Stromal cell of bone marrow (primary cell): ENCODE results near the gene PRR5.
A peak's percentile ranks its signal among the peaks of the same experiment; 100 is the strongest.
"Not testable (repeated sequence)": the region's sequence is repeated elsewhere in the genome, so short reads cannot be mapped to it uniquely, and the experiment has no call there.

ENCODE experiments used
- DNase-seq: peaks from one replicate; pipeline ENCODE4 v3.0.0-alpha.2; 2012; ENCODE audit warnings: low read depth

Gene PRR5, protein sequence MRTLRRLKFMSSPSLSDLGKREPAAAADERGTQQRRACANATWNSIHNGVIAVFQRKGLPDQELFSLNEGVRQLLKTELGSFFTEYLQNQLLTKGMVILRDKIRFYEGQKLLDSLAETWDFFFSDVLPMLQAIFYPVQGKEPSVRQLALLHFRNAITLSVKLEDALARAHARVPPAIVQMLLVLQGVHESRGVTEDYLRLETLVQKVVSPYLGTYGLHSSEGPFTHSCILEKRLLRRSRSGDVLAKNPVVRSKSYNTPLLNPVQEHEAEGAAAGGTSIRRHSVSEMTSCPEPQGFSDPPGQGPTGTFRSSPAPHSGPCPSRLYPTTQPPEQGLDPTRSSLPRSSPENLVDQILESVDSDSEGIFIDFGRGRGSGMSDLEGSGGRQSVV

GRCh38 chr22:44701824-44702478 is at the start of gene PRR5:
PRR5 (plus strand) TSS chr22:44702204; CDS start chr22:44702475, 271 bp downstream.
- DNase-seq = no peak

GRCh38 chr22:44652866-44653265 is 49.1 kb upstream of the PRR5 start:
- DNase-seq = not testable (repeated sequence)

- peak; percentile 24 for DNase-seq
These were observed 43.6 kb upstream of the PRR5 start for GRCh38 chr22:44658311-44658953.

- DNase-seq = no peak
These were observed 42.9 kb upstream of the PRR5 start for GRCh38 chr22:44659140-44659539.

DNA sequence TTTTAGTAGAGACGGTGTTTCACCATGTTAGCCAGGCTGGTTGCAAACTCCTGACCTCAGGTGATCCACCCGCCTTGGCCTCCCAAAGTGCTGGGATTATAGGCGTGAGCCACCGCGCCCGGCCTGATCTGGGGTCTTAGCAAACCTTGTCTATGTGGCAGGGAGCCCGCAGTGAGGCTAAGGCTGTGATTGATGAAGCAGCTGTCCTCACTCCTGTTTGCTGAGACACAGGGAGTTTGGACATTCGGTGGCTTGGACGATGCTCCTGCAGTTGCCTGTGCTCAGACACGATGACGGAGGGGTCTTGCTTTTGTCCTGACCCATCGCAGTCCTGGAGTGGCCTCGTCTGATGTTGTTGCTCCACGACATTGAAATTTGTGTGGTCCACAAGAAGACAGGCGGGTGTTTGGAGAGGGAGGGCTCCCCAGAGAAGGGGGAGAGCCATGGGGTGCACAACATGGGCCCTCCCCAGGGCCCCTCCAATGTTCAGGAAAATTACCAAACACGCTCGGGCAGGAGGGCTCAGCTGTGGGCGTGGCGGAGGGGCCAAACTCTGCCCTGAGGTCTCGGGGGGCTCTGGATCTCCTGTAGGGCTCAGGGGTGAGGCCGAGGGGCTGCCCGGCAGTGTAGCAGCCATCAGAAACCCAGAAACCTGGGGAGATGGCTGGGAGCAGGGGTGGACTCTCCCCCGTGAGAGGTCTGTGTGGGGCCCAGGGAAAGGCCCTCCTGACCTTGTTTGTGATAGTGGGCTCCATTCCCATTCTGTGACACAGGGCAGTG is 41.8 kb upstream of the PRR5 start:
- DNase-seq = no peak

DNA sequence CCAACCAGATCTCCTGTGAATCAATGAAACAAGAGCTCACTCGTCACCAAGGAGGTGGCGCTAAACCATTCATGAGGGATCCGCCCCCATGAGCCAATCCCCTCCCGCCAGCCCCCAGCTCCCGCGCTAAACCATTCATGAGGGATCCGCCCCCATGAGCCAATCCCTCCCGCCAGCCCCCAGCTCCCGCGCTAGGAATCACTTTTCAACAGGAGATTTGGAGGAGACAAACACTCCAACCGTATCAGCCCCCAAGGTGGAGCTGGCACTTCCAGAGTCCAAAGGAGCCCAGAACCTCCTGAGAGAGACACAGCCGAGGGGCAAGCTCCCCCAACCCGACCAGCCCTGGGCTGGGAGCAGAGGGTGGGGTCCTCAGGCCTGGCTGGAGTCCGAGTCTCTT is 40.9 kb upstream of the PRR5 start:
- no peak for DNase-seq

DNA sequence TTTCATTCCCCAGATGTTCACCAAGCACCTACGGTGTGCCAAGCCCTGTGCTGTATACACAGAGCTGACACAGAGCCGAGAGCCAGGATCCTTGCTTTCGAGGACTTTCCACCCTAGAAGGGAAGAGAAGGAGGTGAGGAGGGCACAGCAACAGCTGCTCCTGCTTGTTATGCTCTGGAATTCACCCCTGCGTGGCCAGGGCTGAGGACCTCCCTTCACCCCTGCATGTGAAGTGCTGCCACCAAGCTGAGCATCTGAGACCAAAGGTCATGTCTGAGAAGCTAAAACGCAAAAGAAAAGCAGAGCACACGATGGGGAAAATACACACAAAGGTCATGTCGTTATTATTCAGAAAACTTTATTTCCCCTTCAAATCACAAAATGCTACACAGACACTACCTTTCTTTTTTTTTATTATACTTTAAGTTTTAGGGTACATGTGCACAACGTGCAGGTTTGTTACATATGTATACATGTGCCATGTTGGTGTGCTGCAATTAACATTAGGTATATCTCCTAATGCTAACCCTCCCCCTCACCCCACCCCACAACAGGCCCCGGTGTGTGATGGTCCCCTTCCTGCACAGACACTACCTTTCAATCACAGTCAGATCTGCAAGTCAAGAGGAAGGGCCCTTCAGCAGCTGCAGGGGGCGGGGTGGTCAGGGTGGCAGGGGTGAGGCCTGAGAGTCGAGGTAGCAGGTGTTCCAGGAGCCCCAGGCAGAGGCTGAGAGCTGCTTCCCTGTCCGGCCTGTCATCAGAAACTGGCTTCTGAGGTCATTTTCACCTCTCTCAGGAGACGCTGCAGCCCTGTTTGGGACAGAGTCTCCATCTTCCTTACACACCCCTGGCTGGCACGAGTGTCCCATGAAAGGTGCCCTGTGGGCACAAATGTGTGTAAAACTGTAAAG is 40.1 kb upstream of the PRR5 start:
- DNase-seq = no peak

GRCh38 chr22:44663256-44663999 is 38.6 kb upstream of the PRR5 start:
- no peak for DNase-seq

DNA sequence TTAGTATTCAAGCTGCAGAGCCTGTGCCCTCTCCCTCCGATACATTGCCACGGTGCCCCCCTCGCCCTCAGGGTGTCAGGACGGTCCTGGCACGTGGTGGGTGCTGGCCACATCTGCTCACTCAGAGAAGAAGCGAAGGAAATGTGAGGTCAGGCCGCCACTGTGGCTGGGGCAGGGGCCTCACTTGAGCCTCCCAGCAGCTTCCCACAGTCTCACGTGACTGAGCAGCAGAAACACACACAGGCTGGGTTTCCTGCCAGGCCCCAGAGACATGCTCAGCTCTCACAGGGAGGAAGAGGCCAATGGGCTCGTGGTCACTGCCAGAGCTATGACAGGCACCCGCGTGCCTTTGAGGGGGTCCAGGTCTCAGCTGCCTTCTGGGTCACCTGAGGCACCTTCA is 37.9 kb upstream of the PRR5 start:
- DNase-seq = no peak

- no peak for DNase-seq
These were observed 36.9 kb upstream of the PRR5 start for GRCh38 chr22:44665115-44665514.

DNA sequence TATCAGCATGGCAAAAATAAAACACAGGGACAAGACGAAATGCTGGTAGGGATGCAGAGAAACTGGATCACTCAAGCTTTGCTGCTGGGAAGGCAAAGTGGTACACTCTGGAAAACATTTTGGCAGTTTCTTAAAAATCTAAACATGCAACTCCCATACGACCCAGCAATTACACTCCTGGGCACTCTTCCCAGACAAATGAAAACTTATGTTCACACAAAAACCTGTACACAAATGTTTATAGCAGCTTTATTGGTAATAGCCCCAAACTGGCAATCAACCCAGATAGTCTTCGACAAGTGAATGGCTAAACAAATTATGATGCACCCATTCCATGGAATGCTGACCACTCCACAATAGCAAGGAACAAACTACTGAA is 35.8 kb upstream of the PRR5 start:
- DNase-seq = no peak

DNA sequence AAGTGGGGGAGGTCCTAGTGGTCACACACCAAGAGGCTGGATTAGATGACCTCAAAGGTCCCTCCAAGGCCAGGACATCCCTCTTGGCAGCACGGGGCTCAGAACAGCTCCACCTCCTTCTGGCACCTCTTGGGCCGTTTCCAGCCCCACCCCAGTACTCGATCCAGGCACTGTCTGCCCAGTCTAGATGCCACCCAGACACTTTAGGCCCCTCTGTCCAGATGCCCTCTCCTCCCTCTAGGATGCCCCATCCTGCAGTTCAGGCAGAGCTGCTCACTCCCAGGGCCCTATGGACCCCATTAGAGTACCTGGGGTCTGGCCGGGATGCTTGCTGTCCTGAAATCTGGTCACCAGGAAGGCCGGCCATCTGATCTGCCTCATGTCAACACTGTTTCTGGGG is 34.7 kb upstream of the PRR5 start:
- DNase-seq = no peak

- DNase-seq = no peak
These were observed 34.2 kb upstream of the PRR5 start for GRCh38 chr22:44667829-44668189.

DNA sequence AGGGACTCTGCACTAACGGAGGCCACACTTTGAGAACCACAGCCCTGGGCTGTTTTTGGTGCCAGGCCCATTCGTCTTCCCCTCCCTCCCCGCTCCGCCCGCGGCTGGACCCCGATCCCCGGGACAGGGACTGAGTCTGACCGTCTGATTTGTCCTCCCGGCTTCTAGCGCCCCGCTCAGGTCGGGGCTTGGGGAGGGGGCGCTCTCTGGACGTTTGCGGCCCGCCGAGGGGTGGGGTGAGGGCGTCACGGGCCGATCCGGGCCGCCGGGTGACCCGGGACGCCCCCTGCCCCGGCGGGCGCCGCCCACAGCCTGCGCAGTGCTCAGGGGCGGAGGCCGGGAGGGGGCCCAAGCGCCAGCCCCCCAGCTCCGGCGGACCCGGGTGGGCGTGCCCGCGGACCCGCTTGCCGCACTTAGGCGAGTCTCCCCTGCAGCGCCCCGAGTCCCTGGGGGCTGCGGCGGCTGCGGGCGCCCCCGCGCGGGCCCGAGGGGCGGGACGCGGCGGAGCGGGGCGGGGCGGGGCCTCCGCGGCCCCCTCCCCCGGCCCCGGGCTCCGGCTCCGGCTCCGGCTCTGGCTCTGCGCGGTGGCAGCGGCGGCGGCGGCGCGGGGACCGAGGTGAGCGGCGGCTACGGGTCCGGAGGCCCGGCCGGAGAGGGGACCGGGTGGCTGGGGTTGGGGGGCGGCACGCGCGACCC is 33.7 kb upstream of the PRR5 start:
- DNase-seq = no peak

DNA sequence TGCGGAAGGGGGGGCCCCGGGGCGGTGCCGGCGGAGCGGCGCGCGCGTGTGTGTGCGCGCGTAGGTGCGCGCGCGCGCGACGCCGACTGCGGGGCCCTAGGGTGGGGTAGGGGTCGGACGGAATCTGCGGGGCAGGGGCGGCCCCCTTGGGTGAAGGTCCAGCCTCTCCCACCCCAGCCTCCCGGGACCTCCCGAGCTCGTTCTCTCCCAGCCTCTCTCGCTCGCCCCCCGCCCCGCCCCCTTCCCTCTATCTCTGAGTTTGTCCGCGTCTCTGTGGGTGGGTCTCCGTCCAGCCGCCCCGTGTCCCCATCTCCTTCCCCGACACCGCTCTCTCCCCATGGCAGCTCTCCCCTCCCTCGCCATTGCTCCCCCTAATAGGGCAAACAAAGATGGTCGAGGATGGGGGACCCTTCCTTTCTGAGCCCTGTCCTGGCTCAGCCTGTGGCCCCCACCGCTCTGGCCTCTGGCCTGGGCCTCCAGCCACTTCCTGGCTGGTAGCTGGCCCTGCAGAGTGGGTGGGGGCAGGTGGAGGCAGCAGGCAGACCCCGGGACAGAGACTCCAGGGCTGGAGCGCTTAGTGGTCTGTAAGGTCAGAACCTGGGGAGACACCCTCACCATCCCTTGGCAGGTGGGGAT is 33.0 kb upstream of the PRR5 start:
- DNase-seq = no peak

DNA sequence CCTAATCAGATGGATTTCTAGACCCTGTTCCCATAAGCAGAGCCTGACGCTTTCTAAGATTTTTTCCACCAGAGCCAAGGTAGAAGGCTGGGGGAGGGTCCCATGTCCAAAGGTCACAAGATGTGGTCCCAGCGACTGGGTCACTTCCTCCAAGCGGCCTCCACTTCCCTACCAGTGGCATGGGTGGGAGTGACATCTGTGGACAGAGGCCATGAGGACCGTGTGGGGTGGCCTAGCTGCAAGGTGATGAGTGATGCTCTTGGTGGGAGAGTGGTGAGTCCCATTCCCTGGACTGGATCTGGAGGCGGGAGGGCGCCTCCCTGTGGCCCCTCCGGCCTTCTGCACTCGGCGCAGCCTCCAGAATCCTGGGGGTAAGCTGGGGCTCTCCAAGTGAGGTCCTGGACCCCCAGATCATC is 32.4 kb upstream of the PRR5 start:
- no peak for DNase-seq

DNA sequence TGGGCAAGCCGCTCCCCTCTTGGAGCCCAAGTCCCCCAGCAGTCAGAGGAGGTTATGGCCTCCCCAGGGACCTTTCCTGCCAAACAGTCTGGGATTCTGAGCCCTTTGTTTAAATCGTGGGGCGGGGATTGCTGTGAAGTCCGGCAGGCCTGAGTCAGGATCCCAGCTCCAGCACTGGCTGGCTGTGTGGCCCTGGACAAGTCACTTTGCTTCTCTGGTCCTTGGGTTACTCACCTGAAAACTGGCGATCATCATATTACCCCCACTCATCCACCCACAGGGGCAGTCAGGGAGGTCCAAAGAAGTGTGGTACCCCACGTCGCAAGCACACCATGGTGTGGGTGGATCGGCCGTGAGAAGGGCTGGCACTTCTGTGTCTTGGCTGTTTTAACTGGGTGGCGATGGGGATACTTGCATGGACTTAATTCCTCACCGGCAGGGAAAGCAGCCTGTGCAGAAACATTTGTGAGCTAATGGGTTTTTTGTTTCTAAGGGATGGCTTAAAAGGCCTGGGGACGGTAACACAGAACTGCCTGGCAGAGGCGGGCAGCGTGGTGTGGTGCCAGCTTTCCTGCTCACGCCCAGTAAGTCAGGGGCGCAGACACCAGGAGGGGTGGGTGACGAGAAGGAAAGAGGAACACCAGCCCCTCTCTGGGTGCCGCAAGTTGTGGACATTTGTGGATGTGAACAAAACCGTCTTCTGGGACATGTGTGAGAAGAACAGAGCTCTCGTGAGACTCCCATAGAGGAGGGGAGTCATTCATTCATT is 31.6 kb upstream of the PRR5 start:
- no peak for DNase-seq

GRCh38 chr22:44671742-44672141 is 30.3 kb upstream of the PRR5 start:
- DNase-seq = no peak

DNA sequence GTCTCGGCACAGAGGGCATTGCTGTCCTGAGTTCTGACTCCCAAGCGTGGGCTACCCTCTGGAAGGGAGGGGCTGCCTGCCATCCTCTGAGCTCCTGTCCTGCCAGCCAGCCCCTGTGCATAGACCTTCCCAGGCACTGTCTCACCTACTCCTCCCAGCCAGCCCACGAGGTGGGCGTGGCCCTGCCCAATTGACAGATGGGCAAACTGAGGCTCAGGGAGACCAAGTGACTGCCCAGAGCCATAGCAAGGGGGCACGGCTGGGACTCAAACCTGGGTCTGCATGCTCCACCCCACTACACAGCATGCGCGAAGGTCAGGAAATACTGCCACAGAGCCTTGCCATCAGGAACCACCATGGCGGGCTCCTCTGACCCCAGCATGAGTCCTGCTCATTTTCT is 29.4 kb upstream of the PRR5 start:
- DNase-seq = no peak
